Kidney epithelial cell (primary cell): Measurements from ENCODE around the gene OPN1LW. TPM values are rescaled to one million over a fixed set of nuclear protein-coding genes. Genes with fewer than 3 reads are reported as not detected.

Source experiments
- DNase-seq: peaks from one replicate; pipeline ENCODE4 v3.0.0-alpha.2; 2010; ENCODE audit warnings: low read depth
- H3K27me3 ChIP-seq: 2 replicates; pipeline ENCODE4 v1.6.0; 2011; ENCODE audit warnings: low read length; ENCODE audit not compliant: control insufficient read depth, insufficient read depth
- H3K36me3 ChIP-seq: 2 replicates; pipeline ENCODE4 v1.5.1; 2011; ENCODE audit warnings: low read length; ENCODE audit not compliant: control insufficient read depth, insufficient read depth
- H3K4me3 ChIP-seq: 2 replicates; pipeline ENCODE4 v1.5.1; 2011; ENCODE audit warnings: low read depth, mild to moderate bottlenecking, control low read depth, low read length
- total RNA-seq: library from RNA; depleted of rRNA; stranded (reverse); fragments of >200 nt; gene quantifications from 2 replicates; pipeline ENCODE4 v1.2.3, GENCODE V29; 2015
- TF ChIP-seq, protein P1 (sequence below): IDR thresholded peaks from 2 replicates; pipeline ENCODE4 v1.5.1; 2011; ENCODE audit warnings: mild to moderate bottlenecking, moderate library complexity, low read length, control low read depth, inconsistent platforms; ENCODE audit not compliant: insufficient read depth, poor library complexity, severe bottlenecking

Gene OPN1LW
- total RNA-seq, 1 donor from 2014 or later: not detected

DNA sequence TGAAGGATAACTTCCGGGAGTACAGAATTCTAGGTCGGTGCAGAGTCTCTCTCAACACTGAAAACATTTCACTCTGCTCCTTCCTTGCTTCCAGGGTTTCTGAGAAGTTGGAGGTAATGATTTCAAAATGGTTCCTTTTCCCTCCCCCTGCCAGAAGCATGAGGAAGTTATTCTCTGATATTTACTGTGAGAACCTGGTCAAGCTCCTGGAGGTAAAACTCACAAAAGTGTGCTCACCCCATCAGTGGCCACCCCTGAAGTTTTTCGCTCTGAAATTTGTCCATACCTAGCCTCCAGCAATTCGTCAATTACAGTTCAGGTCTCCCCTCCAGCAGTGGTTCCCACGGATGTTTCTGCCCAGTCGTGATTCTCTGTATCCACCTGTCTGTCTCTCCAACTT lies 30.3 kb upstream of the OPN1LW start:
- Histone ChIP-seq H3K36me3 (no peaks in the 10 kb centered on the region), H3K27me3 (no peaks in the 10 kb centered on the region), H3K4me3 (no peak overlapping the region)
- TF ChIP-seq, protein P1, sequence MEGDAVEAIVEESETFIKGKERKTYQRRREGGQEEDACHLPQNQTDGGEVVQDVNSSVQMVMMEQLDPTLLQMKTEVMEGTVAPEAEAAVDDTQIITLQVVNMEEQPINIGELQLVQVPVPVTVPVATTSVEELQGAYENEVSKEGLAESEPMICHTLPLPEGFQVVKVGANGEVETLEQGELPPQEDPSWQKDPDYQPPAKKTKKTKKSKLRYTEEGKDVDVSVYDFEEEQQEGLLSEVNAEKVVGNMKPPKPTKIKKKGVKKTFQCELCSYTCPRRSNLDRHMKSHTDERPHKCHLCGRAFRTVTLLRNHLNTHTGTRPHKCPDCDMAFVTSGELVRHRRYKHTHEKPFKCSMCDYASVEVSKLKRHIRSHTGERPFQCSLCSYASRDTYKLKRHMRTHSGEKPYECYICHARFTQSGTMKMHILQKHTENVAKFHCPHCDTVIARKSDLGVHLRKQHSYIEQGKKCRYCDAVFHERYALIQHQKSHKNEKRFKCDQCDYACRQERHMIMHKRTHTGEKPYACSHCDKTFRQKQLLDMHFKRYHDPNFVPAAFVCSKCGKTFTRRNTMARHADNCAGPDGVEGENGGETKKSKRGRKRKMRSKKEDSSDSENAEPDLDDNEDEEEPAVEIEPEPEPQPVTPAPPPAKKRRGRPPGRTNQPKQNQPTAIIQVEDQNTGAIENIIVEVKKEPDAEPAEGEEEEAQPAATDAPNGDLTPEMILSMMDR: no peak
- DNase-seq: no peak

DNA sequence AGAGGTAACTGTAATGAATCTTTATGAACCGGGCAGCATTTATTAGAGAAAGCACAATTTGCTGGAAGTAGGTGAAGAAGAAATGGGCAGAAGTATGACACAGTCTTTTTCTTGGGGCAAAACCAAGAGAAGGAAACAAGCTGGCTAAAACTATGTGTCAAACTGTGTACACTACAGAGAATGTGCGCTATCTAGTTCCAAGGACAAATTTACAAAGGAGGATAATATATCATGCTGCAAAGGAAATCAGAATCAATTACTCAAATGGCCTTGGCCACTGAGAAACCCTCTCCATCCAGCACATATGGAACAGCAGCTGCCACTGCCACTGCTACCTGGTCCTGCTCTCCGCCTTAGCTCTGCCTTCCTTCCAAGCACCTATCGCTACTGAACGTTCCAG lies 29.4 kb upstream of the OPN1LW start:
- H3K4me3 ChIP-seq: no peak overlapping the region
- no peaks in the 10 kb centered on the region for H3K27me3 ChIP-seq
- DNase-seq: no peak
- H3K36me3 ChIP-seq: no peaks in the 10 kb centered on the region
- TF ChIP-seq, protein P1: no peak

DNA sequence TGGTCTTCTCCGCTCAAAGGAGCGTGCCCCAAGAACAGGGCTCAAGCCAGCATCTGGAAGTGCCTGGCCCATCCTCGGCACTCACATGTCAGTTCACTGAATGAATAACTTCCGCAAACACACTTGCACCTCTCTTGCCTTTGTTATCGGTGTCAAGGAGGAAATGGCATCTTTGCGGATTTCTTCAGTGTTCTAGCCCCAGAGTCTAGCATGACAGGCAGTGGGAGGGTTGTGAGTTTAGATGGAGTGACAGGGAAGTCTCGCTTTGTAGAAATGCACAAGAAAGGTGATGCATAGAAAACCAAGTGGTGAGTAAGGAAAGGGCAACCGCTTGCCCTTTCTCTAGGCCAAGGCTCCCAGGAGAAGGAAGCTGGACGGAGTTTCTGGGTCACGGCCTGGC lies 29.0 kb upstream of the OPN1LW start:
- no peak for DNase-seq
- TF ChIP-seq, protein P1: no peak
- Histone ChIP-seq H3K27me3 (no peaks in the 10 kb centered on the region), H3K36me3 (no peaks in the 10 kb centered on the region), H3K4me3 (no peak overlapping the region)

DNA sequence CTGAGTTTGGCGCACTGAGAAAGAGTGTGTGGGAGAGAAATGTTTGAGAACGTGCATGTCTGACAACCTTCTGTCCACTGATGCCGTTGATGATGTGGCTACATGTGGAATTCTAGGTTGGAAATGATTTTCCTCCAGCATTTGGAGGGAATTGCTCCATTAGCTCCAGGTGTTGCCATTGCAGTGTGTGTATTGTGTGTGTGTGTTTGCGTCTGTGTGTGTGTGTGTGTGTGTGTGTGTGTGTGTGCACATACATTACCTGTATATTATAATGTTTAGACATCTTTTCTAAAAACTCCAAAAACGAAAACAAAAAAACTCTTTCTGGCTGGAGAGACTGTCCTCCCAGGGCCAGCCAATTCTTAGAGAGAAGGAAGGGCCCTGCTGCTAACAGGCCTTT lies 28.3 kb upstream of the OPN1LW start:
- no peaks in the 10 kb centered on the region for H3K36me3 ChIP-seq
- no peaks in the 10 kb centered on the region for H3K27me3 ChIP-seq
- TF ChIP-seq, protein P1: no peak
- H3K4me3 ChIP-seq: no peak overlapping the region
- DNase-seq: no peak

DNA sequence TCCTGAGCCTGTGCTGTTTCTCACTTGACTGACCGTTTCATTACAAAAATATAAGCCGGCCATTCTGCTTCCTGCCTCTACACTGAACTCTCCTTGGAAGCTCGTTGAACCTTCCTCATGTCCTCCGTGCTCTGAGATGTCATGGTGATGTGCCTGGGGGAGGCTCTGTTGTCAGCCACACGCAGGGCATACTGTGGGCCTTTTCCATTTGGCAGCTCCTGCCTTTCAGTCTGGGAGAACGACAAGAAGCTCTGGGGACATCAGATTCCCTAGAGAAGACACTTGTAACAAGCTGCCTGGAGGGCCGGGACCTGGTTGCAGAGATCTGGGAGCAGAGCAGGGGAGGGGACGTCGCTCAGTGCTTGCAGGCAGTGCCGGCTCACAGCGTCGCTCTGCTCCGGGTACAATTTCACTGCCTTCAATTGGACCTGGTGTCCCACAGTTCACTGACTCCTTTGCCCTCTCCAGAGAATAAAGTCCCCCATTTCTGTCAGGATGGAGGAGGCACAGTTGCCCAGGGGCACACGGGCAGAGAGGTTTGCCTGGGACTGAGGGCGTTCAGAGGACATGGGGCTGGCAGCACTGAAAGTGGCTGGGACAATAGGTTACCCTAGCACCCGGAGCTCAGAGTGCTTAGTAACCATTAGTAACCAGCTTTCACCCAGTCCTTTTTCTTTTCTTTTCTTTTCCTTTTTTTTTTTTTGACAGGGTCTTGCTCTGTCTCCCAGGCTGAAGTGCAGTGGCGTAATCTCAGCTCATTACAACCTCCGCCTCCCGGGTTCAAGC lies 27.4 kb upstream of the OPN1LW start:
- Histone ChIP-seq H3K4me3 (no peak overlapping the region), H3K36me3 (no peaks in the 10 kb centered on the region), H3K27me3 (no peaks in the 10 kb centered on the region)
- DNase-seq: no peak
- TF ChIP-seq, protein P1: no peak

DNA sequence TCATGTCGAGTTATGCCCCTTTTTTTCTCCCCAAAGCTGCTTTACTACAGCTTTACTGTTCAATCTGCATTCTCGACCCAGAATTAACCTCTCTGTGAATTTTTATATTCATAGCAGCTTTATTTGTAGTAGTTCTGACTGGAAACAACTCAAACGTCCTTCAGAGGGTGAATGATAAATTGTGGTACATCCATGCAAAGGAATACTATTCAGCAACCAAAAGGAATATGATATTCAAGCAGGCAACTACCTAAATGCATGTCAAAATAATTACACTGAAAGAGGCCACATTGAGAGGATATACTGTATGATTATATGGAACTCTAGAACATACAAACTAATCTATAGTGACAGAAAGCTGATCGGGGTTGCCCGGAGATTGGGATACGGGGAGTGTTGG lies 26.5 kb upstream of the OPN1LW start:
- no peaks in the 10 kb centered on the region for H3K27me3 ChIP-seq
- H3K4me3 ChIP-seq: no peak overlapping the region
- DNase-seq: no peak
- TF ChIP-seq, protein P1: no peak
- no peaks in the 10 kb centered on the region for H3K36me3 ChIP-seq
